ENCODE data around the gene HMBS.

GRCh38 chr11:119106564-119107537 lies 22.2 kb downstream of the HMBS start, which contains the start of gene C2CD2L:
- TF ChIP-seq EP300 (IDR thresholded peaks at IDR 0.05; ENCODE audit: borderline replicate concordance in 1 of 2, low read depth in 2 of 2, low read length in 2 of 2) (no peak), NRF1 (IDR thresholded peaks at IDR 0.05; ENCODE audit: low read depth, low read length) (no peak), ATF3 (IDR thresholded peaks at IDR 0.05; ENCODE audit: insufficient read depth, low read depth, low read length) (no peak), POLR2A (IDR thresholded peaks at IDR 0.05; ENCODE audit: control extremely low read depth in 1 of 2, low read depth in 2 of 2, low read length in 2 of 2) (no peak; a peak in 1 of 3 replicates), TAF1 (IDR thresholded peaks at IDR 0.05; ENCODE audit: low read depth, low read length) (no peak), ASH2L (IDR thresholded peaks at IDR 0.05; ENCODE audit: low read length) (no peak)
- TF ChIP-seq, protein P1, sequence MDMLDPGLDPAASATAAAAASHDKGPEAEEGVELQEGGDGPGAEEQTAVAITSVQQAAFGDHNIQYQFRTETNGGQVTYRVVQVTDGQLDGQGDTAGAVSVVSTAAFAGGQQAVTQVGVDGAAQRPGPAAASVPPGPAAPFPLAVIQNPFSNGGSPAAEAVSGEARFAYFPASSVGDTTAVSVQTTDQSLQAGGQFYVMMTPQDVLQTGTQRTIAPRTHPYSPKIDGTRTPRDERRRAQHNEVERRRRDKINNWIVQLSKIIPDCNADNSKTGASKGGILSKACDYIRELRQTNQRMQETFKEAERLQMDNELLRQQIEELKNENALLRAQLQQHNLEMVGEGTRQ (IDR thresholded peaks at IDR 0.05; ENCODE audit: low read length), result no peak
- TF ChIP-seq, protein P2, sequence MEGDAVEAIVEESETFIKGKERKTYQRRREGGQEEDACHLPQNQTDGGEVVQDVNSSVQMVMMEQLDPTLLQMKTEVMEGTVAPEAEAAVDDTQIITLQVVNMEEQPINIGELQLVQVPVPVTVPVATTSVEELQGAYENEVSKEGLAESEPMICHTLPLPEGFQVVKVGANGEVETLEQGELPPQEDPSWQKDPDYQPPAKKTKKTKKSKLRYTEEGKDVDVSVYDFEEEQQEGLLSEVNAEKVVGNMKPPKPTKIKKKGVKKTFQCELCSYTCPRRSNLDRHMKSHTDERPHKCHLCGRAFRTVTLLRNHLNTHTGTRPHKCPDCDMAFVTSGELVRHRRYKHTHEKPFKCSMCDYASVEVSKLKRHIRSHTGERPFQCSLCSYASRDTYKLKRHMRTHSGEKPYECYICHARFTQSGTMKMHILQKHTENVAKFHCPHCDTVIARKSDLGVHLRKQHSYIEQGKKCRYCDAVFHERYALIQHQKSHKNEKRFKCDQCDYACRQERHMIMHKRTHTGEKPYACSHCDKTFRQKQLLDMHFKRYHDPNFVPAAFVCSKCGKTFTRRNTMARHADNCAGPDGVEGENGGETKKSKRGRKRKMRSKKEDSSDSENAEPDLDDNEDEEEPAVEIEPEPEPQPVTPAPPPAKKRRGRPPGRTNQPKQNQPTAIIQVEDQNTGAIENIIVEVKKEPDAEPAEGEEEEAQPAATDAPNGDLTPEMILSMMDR (IDR thresholded peaks at IDR 0.05; ENCODE audit: control extremely low read depth in 1 of 3, insufficient read depth in 1 of 3, low read depth in 1 of 3, low read length in 3 of 3), result no peak
